DOHH2 (cell line): ENCODE results near the gene RALGPS2.

Source experiments
- H3F3A ChIP-seq: fragments of 200-600 bp; sonication (generic), shearing (Covaris generic); 2 replicates; pipeline ENCODE4 v1.6.0; 2016; ENCODE audit warnings: antibody characterized with exemption, mild to moderate bottlenecking; ENCODE audit not compliant: control insufficient read depth, insufficient read depth
- H3K27ac ChIP-seq: fragments of 200-600 bp; sonication (generic); 2 replicates; pipeline ENCODE4 v1.5.1; 2014; ENCODE audit warnings: low read depth, mild to moderate bottlenecking, low read length, moderate library complexity
- H3K27me3 ChIP-seq: fragments of 200-600 bp; sonication (generic); 2 replicates; pipeline ENCODE4 v1.6.1; 2014; ENCODE audit warnings: mild to moderate bottlenecking, low read length, mixed read lengths; ENCODE audit not compliant: control insufficient read depth
- H3K36me3 ChIP-seq: fragments of 200-600 bp; sonication (generic); 2 replicates; pipeline ENCODE4 v1.6.1; 2014; ENCODE audit warnings: mild to moderate bottlenecking, low read length, moderate library complexity, mixed read lengths; ENCODE audit not compliant: control insufficient read depth
- H3K4me1 ChIP-seq: fragments of 200-600 bp; sonication (generic); 2 replicates; pipeline ENCODE4 v1.6.1; 2014; ENCODE audit warnings: mild to moderate bottlenecking, low read length, mixed read lengths; ENCODE audit not compliant: control insufficient read depth
- H3K4me2 ChIP-seq: fragments of 200-600 bp; sonication (generic); 2 replicates; pipeline ENCODE4 v1.6.0; 2014; ENCODE audit warnings: mild to moderate bottlenecking, low read length, moderate library complexity
- H3K4me3 ChIP-seq: fragments of 200-600 bp; sonication (generic); 2 replicates; pipeline ENCODE4 v1.5.1; 2014; ENCODE audit warnings: mild to moderate bottlenecking, low read length, mixed read lengths
- H3K79me2 ChIP-seq: fragments of 200-600 bp; sonication (generic); 2 replicates; pipeline ENCODE4 v1.6.1; 2014; ENCODE audit warnings: mild to moderate bottlenecking, low read length, mixed read lengths; ENCODE audit not compliant: control insufficient read depth
- H3K9me2 ChIP-seq: fragments of 200-600 bp; sonication (generic); replicated peaks from 2 replicates; pipeline ENCODE4 v1.6.1; 2014; ENCODE audit warnings: mild to moderate bottlenecking, low read length, mixed read lengths; ENCODE audit not compliant: control insufficient read depth
- H3K9me3 ChIP-seq: fragments of 200-600 bp; sonication (generic); 2 replicates; pipeline ENCODE4 v1.6.1; 2014; ENCODE audit warnings: antibody characterized with exemption, low read length, mixed read lengths; ENCODE audit not compliant: control insufficient read depth, insufficient read depth
- H4K20me1 ChIP-seq: fragments of 200-600 bp; sonication (generic); 2 replicates; pipeline ENCODE4 v1.6.0; 2014; ENCODE audit warnings: low read depth, mild to moderate bottlenecking, antibody characterized with exemption, low read length, moderate library complexity; ENCODE audit not compliant: control insufficient read depth, insufficient read depth
- EZH2phosphoT487 ChIP-seq: fragments of 200-600 bp; sonication (generic); IDR thresholded peaks from 2 replicates; pipeline ENCODE4 v1.6.1; 2017; ENCODE audit warnings: borderline replicate concordance, mild to moderate bottlenecking, antibody characterized with exemption, low read length, moderate library complexity, mixed read lengths
- TF ChIP-seq, protein P1 (sequence below): fragments of 200-600 bp; sonication (generic); IDR thresholded peaks from one replicate; pipeline ENCODE4 v1.5.1; 2014; ENCODE audit warnings: antibody characterized with exemption, mild to moderate bottlenecking, low read depth, low read length; ENCODE audit not compliant: poor library complexity, severe bottlenecking

The RALGPS2 gene

DNA sequence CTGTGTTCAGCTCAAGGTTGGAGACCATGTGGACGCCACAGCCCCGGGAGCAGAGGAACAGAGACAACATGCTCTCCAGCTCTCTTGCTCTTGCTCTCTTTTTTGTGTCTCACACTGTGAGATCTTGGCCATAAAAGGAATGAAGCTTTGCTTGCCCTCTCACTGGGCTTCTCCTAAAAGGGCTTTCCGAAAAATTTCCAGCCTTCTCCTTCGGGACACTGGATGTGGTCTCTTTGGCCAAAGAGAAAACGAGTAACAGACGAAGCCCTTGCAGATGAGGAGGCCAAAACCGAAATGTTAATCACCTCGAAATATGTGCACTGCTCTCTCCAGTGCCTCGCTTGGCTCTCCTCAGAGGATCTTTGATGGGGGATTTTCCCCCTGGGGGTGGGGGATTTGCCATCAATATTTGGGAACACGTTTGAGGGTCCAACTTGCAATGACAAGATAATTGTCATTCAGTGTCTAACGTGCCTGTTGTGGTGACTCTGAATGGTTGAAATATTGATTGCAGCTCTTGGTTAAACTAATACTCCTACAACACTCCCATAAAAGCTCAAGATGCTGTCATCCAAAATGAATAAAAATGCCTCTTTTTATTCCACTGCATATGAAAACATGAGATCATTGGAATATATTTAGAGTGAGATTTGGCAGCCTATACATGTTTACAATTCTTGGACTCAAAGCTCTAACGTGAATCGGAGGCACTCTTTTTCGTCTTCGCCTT, 214.5 kb downstream of the RALGPS2 start:
- Histone ChIP-seq H3K4me1 (peaks cover 5% of the 10 kb centered on the region), H3K36me3 (no peaks in the 10 kb centered on the region), H3K4me3 (no peak overlapping the region), H3K27me3 (no peaks in the 10 kb centered on the region), H4K20me1 (no peaks in the 10 kb centered on the region), H3F3A (no peaks in the 10 kb centered on the region), H3K9me2 (no peaks in the 10 kb centered on the region), H3K4me2 (no peak overlapping the region), H3K9me3 (no peaks in the 10 kb centered on the region), H3K79me2 (no peaks in the 10 kb centered on the region), H3K27ac (no peak overlapping the region)
- TF ChIP-seq, protein P1, sequence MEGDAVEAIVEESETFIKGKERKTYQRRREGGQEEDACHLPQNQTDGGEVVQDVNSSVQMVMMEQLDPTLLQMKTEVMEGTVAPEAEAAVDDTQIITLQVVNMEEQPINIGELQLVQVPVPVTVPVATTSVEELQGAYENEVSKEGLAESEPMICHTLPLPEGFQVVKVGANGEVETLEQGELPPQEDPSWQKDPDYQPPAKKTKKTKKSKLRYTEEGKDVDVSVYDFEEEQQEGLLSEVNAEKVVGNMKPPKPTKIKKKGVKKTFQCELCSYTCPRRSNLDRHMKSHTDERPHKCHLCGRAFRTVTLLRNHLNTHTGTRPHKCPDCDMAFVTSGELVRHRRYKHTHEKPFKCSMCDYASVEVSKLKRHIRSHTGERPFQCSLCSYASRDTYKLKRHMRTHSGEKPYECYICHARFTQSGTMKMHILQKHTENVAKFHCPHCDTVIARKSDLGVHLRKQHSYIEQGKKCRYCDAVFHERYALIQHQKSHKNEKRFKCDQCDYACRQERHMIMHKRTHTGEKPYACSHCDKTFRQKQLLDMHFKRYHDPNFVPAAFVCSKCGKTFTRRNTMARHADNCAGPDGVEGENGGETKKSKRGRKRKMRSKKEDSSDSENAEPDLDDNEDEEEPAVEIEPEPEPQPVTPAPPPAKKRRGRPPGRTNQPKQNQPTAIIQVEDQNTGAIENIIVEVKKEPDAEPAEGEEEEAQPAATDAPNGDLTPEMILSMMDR: no peak
- no peak for TF ChIP-seq EZH2phosphoT487

DNA sequence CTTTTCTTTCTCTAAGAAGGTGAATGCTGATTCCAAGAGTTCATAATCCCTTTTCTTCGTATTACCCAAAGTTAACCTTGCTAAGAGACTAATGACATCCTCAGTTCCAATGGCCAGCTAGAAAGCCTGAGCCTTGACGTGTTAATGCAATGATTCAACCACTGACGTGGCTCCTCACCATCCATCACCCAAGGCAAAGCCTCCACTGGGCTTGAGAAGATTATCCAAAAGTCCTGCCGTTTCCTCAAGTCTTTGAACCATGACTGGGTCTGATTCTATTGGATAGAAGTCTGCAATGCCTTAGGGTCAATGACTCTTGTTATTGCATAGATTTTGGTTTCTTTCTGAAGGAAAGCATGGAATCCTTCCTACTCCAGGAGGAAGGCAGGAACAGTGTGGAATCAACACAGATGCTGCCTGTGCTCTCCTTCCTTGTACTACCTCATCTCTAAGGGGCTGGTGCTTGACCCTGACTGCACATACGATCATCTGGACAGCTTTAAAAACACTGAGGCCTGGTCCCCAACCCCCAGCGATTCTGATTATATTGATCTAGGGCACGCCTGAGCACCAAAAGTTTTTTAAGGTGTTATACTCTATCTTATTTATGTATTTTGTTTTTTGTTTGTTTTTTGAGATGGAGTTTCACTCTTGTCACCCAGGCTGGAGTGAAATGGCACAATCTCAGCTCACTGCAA, 215.2 kb downstream of the RALGPS2 start:
- Histone ChIP-seq H3K9me3 (no peaks in the 10 kb centered on the region), H3K79me2 (no peaks in the 10 kb centered on the region), H3F3A (no peaks in the 10 kb centered on the region), H3K4me1 (peaks cover 5% of the 10 kb centered on the region), H4K20me1 (no peaks in the 10 kb centered on the region), H3K4me2 (no peak overlapping the region), H3K27me3 (no peaks in the 10 kb centered on the region), H3K4me3 (no peak overlapping the region), H3K27ac (no peak overlapping the region), H3K9me2 (no peaks in the 10 kb centered on the region), H3K36me3 (no peaks in the 10 kb centered on the region)
- no peak for TF ChIP-seq EZH2phosphoT487
- TF ChIP-seq, protein P1: no peak

DNA sequence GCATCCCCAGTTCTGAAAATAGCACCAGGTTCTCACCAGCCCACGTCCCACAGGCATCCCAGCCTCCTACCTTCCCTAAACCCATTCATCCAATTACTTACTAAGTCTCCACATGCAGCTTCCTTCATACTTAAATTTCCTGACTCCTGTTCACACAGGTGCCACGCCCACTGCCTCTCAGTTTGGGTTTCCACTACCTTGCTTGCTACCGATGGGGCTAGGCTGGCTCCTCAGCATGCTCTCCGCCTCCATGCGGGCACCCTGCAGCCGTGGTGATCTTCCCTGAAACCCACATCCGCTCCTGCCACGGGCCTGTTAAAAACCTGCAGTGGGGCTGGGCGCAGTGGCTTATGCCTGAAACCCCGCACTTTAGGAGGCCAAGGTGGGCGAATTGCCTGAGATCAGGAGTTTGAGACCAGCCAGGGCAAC, 216.2 kb downstream of the RALGPS2 start:
- Histone ChIP-seq H3K27ac (no peak overlapping the region), H3F3A (no peaks in the 10 kb centered on the region), H3K36me3 (no peaks in the 10 kb centered on the region), H3K9me2 (no peaks in the 10 kb centered on the region), H3K4me3 (no peak overlapping the region), H3K79me2 (no peaks in the 10 kb centered on the region), H3K9me3 (no peaks in the 10 kb centered on the region), H3K4me1 (peaks cover 5% of the 10 kb centered on the region), H3K4me2 (no peak overlapping the region), H4K20me1 (no peaks in the 10 kb centered on the region), H3K27me3 (no peaks in the 10 kb centered on the region)
- TF ChIP-seq, protein P1: no peak
- no peak for TF ChIP-seq EZH2phosphoT487
